DOHH2 (cell line): ENCODE data around the gene P4HTM.

Source experiments
- CTCF ChIP-seq: fragments of 200-600 bp; sonication (generic); IDR thresholded peaks from one replicate; pipeline ENCODE4 v1.5.1; 2014; ENCODE audit warnings: antibody characterized with exemption, mild to moderate bottlenecking, low read depth, low read length; ENCODE audit not compliant: poor library complexity, severe bottlenecking
- EZH2phosphoT487 ChIP-seq: fragments of 200-600 bp; sonication (generic); IDR thresholded peaks from 2 replicates; pipeline ENCODE4 v1.6.1; 2017; ENCODE audit warnings: borderline replicate concordance, mild to moderate bottlenecking, antibody characterized with exemption, low read length, moderate library complexity, mixed read lengths

GRCh38 chr3:48960841-48961413 is 29.1 kb upstream of the P4HTM start:
- TF ChIP-seq CTCF = no peak
- TF ChIP-seq EZH2phosphoT487 = no peak
